Gastrocnemius medialis (tissue), 4 donors: ENCODE measurements around the gene MRPL20. TPM values are rescaled to one million over a fixed set of nuclear protein-coding genes. Genes with fewer than 3 reads are reported as not detected.

Experiments
- ATAC-seq, 2 donors: fragments of 150-250 bp; one replicate each; pipeline ENCODE4 v1.9.1; 2016
- DNase-seq, 2 donors: peaks; one replicate each; pipeline ENCODE4 v3.0.0-alpha.2; 2019
- H3K27ac ChIP-seq, 4 donors: fragments of 200-600 bp; sonication (generic); 1 replicate in 1 of 4; 2 replicates in 3 of 4; pipeline ENCODE4 v1.5.1; 2016 to 2018; ENCODE audit warnings: mild to moderate bottlenecking in 2 of 4, moderate library complexity in 1 of 4
- H3K27me3 ChIP-seq, 3 donors: fragments of 200-600 bp; sonication (generic) in 2 of 3; 1 replicate in 1 of 3; 2 replicates in 2 of 3; pipeline versions ENCODE4 v1.5.1 to v1.6.0; 2016 to 2019; ENCODE audit warnings: mild to moderate bottlenecking in 1 of 3, moderate library complexity in 1 of 3
- H3K36me3 ChIP-seq, 2 donors: fragments of 200-600 bp; sonication (generic) in 1 of 2; one replicate each; pipeline ENCODE4 v1.5.1; 2017 to 2018
- H3K4me1 ChIP-seq, 2 donors: fragments of 200-600 bp; sonication (generic) in 1 of 2; one replicate each; pipeline ENCODE4 v1.5.1; 2016 to 2017; ENCODE audit warnings: mild to moderate bottlenecking in 2 of 2
- H3K4me3 ChIP-seq, 4 donors: fragments of 200-600 bp; sonication (generic) in 3 of 4; 1 replicate in 1 of 4; 2 replicates in 3 of 4; pipeline ENCODE4 v1.5.1; 2016 to 2019; ENCODE audit warnings: mild to moderate bottlenecking in 2 of 4
- H3K9me3 ChIP-seq, 3 donors: fragments of 200-600 bp; sonication (generic) in 2 of 3; 1 replicate in 1 of 3; 2 replicates in 2 of 3; pipeline ENCODE4 v1.5.1; 2016 to 2019
- CTCF ChIP-seq, 5 experiments: fragments of 450-650 bp in 3 of 5; fragments of 200-600 bp in 2 of 5; sonication (generic) in 2 of 5; IDR thresholded peaks in 4 of 5; conservative IDR thresholded peaks in 1 of 5; 1 replicate in 4 of 5; 2 replicates in 1 of 5; pipeline ENCODE4 v1.5.1; 2016 to 2019; ENCODE audit warnings: antibody characterized with exemption in 5 of 5, mild to moderate bottlenecking in 3 of 5, moderate library complexity in 3 of 5
- POLR2A ChIP-seq, 2 donors: fragments of 450-650 bp; IDR thresholded peaks; one replicate each; pipeline ENCODE4 v1.6.1; 2017; ENCODE audit warnings: antibody characterized with exemption in 2 of 2, mild to moderate bottlenecking in 2 of 2, moderate library complexity in 2 of 2
- in situ Hi-C, 4 donors: fragments of 200-750 bp; cut with MboI; loops; one replicate each; pipeline versions ENCODE4 v1.15.0 to v1.8.0; 2017; ENCODE audit warnings: low sequenced_read_pairs in 4 of 4
- intact Hi-C: fragments of 100-400 bp; cut with DNase I; formaldehyde crosslinking; loops from one replicate; pipeline ENCODE4 v1.15.1; 2023; ENCODE audit warnings: low total_unique reads
- total RNA-seq, 4 donors: library from RNA; depleted of rRNA; stranded (reverse); fragments of >200 nt; gene quantifications; one replicate each; pipeline versions ENCODE4 v1.1.0 to v1.2.3, GENCODE V29; 2016

Gene MRPL20
- total RNA-seq, 4 donors from 2014 or later = 167 to 260 (median 203) TPM

GRCh38 chr1:1380860-1381259 lies 26.2 kb downstream of the MRPL20 start:
- DNase-seq (no peak), ATAC-seq (no peak)
- no peaks in the 10 kb centered on the region for H3K9me3 ChIP-seq
- H3K36me3 ChIP-seq = peaks cover 0 to 3% of the 10 kb centered on the region in 2 donors
- H3K4me3 ChIP-seq = no peak overlapping the region
- no peak overlapping the region for H3K27ac ChIP-seq
- no peak for TF ChIP-seq POLR2A (IDR thresholded peaks at IDR 0.05)
- TF ChIP-seq CTCF (IDR thresholded peaks at IDR 0.05 in 4 of 5, conservative IDR thresholded peaks at IDR 0.05 in 1 of 5) = no peak
- intact Hi-C loops = no loop called here
- no peaks in the 10 kb centered on the region for H3K27me3 ChIP-seq
- peaks cover 9 to 20% of the 10 kb centered on the region in 2 donors for H3K4me1 ChIP-seq
- in situ Hi-C loops = no loop called here

- peaks cover 19 to 33% of the 10 kb centered on the region in 2 donors for H3K4me1 ChIP-seq
- in situ Hi-C loops = no loop called here
- H3K4me3 ChIP-seq = no peak overlapping the region
- TF ChIP-seq CTCF (IDR thresholded peaks at IDR 0.05 in 4 of 5, conservative IDR thresholded peaks at IDR 0.05 in 1 of 5) (no peak), POLR2A (IDR thresholded peaks at IDR 0.05) (no peak)
- DNase-seq = no peak
- H3K27me3 ChIP-seq = no peaks in the 10 kb centered on the region
- intact Hi-C loops = loop anchor here (5.0 to 10.0 kb wide), 2 partner anchors 105 to 127 kb away; partner anchors contain the start of gene UBE2J2
- no peaks in the 10 kb centered on the region for H3K9me3 ChIP-seq
- H3K27ac ChIP-seq = no peak overlapping the region
- peaks cover 0 to 11% of the 10 kb centered on the region in 2 donors for H3K36me3 ChIP-seq
- no peak for ATAC-seq
Observed at GRCh38 chr1:1377540-1378205, 29.4 kb downstream of the MRPL20 start.

GRCh38 chr1:1376551-1377226 lies 30.4 kb downstream of the MRPL20 start:
- Histone ChIP-seq H3K27ac (peak overlapping the region in 1 of 4 donors; percentile 96), H3K4me3 (no peak overlapping the region), H3K9me3 (no peaks in the 10 kb centered on the region), H3K27me3 (no peaks in the 10 kb centered on the region), H3K36me3 (peaks cover 0 to 11% of the 10 kb centered on the region in 2 donors), H3K4me1 (peaks cover 26 to 36% of the 10 kb centered on the region in 2 donors)
- intact Hi-C loops (loop anchor here (5.0 to 10.0 kb wide), 2 partner anchors 104 to 128 kb away; partner anchors contain the start of gene UBE2J2), in situ Hi-C loops (no loop called here)
- ATAC-seq (no peak), DNase-seq (no peak)
- no peak for TF ChIP-seq POLR2A (IDR thresholded peaks at IDR 0.05)
- TF ChIP-seq CTCF (IDR thresholded peaks at IDR 0.05 in 4 of 5, conservative IDR thresholded peaks at IDR 0.05 in 1 of 5) = no peak

- Histone ChIP-seq H3K27ac (peak within 1 kb of the TSS; percentile 83 to 96 (median 94)), H3K4me1 (peaks cover 28 to 38% of the 10 kb centered on the region in 2 donors), H3K36me3 (peaks cover 0 to 11% of the 10 kb centered on the region in 2 donors), H3K27me3 (no peaks in the 10 kb centered on the region), H3K4me3 (peak within 1 kb of the TSS; percentile 80 to 95 (median 94)), H3K9me3 (no peaks in the 10 kb centered on the region)
- TF ChIP-seq CTCF (IDR thresholded peaks at IDR 0.05 in 4 of 5, conservative IDR thresholded peaks at IDR 0.05 in 1 of 5) (peak; percentile 23 to 37 (median 30)), POLR2A (IDR thresholded peaks at IDR 0.05) (peak; percentile 67 to 79)
- ATAC-seq = peak; percentile 95 to 97
- DNase-seq = peak; percentile 99
- intact Hi-C loops = loop anchor here (1.0 to 10.0 kb wide), 7 partner anchors 24 to 259 kb away; partner anchors contain the start of genes C1orf159, CCNL2, DVL1 and MRPL20
- in situ Hi-C loops = no loop called here
Observed at GRCh38 chr1:1374929-1375662, 32.0 kb downstream of the MRPL20 start, which contains the start of gene AURKAIP1. Gene AURKAIP1 (minus strand): TSS chr1:1375207. CDS start chr1:1374756, 451 bp downstream.
